ENCODE data around the gene RBM38.

DNA sequence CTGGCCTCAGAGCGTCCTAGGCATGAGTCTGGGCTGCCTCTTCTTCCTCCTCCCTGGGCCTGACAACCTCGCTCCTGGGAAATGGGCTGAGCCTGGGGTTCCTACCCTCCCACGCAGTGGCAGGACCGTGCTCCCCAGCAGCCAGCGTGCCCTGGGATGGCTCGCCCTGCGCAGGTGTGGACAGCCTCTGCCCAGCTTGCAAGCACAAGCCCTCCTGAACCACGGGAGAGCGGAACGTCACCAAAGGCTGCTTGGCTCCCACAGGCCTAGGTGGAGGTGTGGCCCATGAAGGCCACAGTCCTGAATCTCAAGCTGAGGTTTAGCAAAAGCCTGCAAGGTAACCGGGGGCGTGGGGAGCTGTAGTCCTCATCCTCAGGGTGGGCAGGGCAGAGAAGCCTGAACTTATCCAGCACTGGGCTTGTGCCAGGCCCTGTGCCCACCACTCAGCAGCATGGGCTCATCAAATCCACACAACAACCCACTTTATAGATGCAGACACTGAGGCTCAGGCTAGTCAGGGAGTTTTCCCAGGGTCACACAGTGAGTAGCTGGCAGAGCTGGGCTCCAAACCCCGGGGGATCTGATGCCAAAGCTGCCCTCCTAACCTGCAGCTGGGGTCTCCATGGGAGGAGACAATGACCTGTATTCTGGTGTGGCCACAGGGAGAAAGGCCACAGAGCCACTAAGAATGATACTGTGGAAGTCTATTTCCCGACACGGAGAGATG, 25.3 kb downstream of the RBM38 start:
- TF ChIP-seq, protein P1, sequence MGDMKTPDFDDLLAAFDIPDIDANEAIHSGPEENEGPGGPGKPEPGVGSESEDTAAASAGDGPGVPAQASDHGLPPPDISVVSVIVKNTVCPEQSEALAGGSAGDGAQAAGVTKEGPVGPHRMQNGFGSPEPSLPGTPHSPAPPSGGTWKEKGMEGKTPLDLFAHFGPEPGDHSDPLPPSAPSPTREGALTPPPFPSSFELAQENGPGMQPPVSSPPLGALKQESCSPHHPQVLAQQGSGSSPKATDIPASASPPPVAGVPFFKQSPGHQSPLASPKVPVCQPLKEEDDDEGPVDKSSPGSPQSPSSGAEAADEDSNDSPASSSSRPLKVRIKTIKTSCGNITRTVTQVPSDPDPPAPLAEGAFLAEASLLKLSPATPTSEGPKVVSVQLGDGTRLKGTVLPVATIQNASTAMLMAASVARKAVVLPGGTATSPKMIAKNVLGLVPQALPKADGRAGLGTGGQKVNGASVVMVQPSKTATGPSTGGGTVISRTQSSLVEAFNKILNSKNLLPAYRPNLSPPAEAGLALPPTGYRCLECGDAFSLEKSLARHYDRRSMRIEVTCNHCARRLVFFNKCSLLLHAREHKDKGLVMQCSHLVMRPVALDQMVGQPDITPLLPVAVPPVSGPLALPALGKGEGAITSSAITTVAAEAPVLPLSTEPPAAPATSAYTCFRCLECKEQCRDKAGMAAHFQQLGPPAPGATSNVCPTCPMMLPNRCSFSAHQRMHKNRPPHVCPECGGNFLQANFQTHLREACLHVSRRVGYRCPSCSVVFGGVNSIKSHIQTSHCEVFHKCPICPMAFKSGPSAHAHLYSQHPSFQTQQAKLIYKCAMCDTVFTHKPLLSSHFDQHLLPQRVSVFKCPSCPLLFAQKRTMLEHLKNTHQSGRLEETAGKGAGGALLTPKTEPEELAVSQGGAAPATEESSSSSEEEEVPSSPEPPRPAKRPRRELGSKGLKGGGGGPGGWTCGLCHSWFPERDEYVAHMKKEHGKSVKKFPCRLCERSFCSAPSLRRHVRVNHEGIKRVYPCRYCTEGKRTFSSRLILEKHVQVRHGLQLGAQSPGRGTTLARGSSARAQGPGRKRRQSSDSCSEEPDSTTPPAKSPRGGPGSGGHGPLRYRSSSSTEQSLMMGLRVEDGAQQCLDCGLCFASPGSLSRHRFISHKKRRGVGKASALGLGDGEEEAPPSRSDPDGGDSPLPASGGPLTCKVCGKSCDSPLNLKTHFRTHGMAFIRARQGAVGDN (IDR thresholded peaks at IDR 0.05): no peak
- TF ChIP-seq POLR2A (IDR thresholded peaks at IDR 0.05; ENCODE audit: low read depth, low read length) (no peak), SMC3 (IDR thresholded peaks at IDR 0.05; ENCODE audit: borderline replicate concordance, low read length) (no peak), NR2C2 (IDR thresholded peaks at IDR 0.05; ENCODE audit: borderline replicate concordance, control insufficient read depth, insufficient read length, low read depth) (no peak), BRCA1 (IDR thresholded peaks at IDR 0.05; ENCODE audit: low read depth, low read length) (no peak), ZNF207 (IDR thresholded peaks at IDR 0.05; ENCODE audit: borderline replicate concordance) (no peak), RAD21 (IDR thresholded peaks at IDR 0.05; ENCODE audit: insufficient read depth, low read depth, low read length) (no peak)
- TF ChIP-seq, protein P2, sequence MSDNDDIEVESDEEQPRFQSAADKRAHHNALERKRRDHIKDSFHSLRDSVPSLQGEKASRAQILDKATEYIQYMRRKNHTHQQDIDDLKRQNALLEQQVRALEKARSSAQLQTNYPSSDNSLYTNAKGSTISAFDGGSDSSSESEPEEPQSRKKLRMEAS (IDR thresholded peaks at IDR 0.05; ENCODE audit: low read depth, low read length): no peak
- TF ChIP-seq, protein P3, sequence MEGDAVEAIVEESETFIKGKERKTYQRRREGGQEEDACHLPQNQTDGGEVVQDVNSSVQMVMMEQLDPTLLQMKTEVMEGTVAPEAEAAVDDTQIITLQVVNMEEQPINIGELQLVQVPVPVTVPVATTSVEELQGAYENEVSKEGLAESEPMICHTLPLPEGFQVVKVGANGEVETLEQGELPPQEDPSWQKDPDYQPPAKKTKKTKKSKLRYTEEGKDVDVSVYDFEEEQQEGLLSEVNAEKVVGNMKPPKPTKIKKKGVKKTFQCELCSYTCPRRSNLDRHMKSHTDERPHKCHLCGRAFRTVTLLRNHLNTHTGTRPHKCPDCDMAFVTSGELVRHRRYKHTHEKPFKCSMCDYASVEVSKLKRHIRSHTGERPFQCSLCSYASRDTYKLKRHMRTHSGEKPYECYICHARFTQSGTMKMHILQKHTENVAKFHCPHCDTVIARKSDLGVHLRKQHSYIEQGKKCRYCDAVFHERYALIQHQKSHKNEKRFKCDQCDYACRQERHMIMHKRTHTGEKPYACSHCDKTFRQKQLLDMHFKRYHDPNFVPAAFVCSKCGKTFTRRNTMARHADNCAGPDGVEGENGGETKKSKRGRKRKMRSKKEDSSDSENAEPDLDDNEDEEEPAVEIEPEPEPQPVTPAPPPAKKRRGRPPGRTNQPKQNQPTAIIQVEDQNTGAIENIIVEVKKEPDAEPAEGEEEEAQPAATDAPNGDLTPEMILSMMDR (IDR thresholded peaks at IDR 0.05 in 2 of 3, conservative IDR thresholded peaks at IDR 0.05 in 1 of 3; ENCODE audit: control insufficient read depth in 2 of 3, extremely low read depth in 1 of 3, insufficient read depth in 1 of 3, low read depth in 3 of 3, low read length in 3 of 3): no peak
- TF ChIP-seq, protein P4, sequence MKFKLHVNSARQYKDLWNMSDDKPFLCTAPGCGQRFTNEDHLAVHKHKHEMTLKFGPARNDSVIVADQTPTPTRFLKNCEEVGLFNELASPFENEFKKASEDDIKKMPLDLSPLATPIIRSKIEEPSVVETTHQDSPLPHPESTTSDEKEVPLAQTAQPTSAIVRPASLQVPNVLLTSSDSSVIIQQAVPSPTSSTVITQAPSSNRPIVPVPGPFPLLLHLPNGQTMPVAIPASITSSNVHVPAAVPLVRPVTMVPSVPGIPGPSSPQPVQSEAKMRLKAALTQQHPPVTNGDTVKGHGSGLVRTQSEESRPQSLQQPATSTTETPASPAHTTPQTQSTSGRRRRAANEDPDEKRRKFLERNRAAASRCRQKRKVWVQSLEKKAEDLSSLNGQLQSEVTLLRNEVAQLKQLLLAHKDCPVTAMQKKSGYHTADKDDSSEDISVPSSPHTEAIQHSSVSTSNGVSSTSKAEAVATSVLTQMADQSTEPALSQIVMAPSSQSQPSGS (IDR thresholded peaks at IDR 0.05; ENCODE audit: low read length): no peak

All from GM12878 (cell line).